BLaER1 treated with 17β-estradiol and CSF1 and Interleukin-3, amounts not matched to agents 10 nM and 100 nM (cell line): Measurements from ENCODE around the gene PBX3.

Source experiments
- H3K27ac ChIP-seq, 11 experiments: shearing (Covaris generic); formaldehyde crosslinking; 2 replicates each; pipeline ENCODE4 v1.8.1; 2022
- H3K27me3 ChIP-seq, 11 experiments: shearing (Covaris generic); formaldehyde crosslinking; 2 replicates each; pipeline ENCODE4 v1.8.1; 2022
- H3K36me3 ChIP-seq, 11 experiments: shearing (Covaris generic); formaldehyde crosslinking; 2 replicates each; pipeline ENCODE4 v1.8.1; 2022
- H3K4me1 ChIP-seq, 10 experiments: shearing (Covaris generic); formaldehyde crosslinking; 2 replicates each; pipeline ENCODE4 v1.8.1; 2022
- H3K4me2 ChIP-seq, 11 experiments: shearing (Covaris generic); formaldehyde crosslinking; 2 replicates each; pipeline ENCODE4 v1.8.1; 2022
- H3K4me3 ChIP-seq, 10 experiments: shearing (Covaris generic); formaldehyde crosslinking; 2 replicates each; pipeline ENCODE4 v1.8.1; 2022
- H3K9ac ChIP-seq, 11 experiments: shearing (Covaris generic); formaldehyde crosslinking; 2 replicates each; pipeline ENCODE4 v1.8.1; 2022
- H3K9me3 ChIP-seq, 11 experiments: shearing (Covaris generic); formaldehyde crosslinking; replicated peaks in 1 of 11; 2 replicates each; pipeline ENCODE4 v1.8.1; 2022
- H4K20me1 ChIP-seq, 11 experiments: shearing (Covaris generic); formaldehyde crosslinking; 2 replicates each; pipeline ENCODE4 v1.8.1; 2022
- Cebpa-rat ChIP-seq, 11 experiments: shearing (Covaris generic); IDR thresholded peaks; 2 replicates each; pipeline ENCODE4 v1.8.1; 2022

Gene PBX3

GRCh38 chr9:125950880-125951471 lies 203.8 kb downstream of the PBX3 start:
- no peaks in the 10 kb centered on the region for H3K27me3 ChIP-seq
- no peak overlapping the region for H3K9ac ChIP-seq
- no peak overlapping the region for H3K27ac ChIP-seq
- no peaks in the 10 kb centered on the region for H3K4me1 ChIP-seq
- peaks cover 6 to 10% (median 8%) of the 10 kb centered on the region in 11 experiments for H3K9me3 ChIP-seq
- H3K4me3 ChIP-seq = no peak overlapping the region
- peaks cover 2 to 10% (median 8%) of the 10 kb centered on the region in 11 experiments; a peak in 17 of 22 replicates for H3K36me3 ChIP-seq
- no peaks in the 10 kb centered on the region for H4K20me1 ChIP-seq
- TF ChIP-seq Cebpa-rat (IDR thresholded peaks at IDR 0.05) = no peak
- no peak overlapping the region for H3K4me2 ChIP-seq

GRCh38 chr9:125953314-125954019 lies 206.3 kb downstream of the PBX3 start:
- Histone ChIP-seq H3K9ac (no peak overlapping the region), H3K27me3 (no peaks in the 10 kb centered on the region), H3K4me3 (no peak overlapping the region), H4K20me1 (no peaks in the 10 kb centered on the region; a peak in 1 of 22 replicates), H3K36me3 (peaks cover 0 to 7% (median 0%) of the 10 kb centered on the region in 11 experiments; a peak in 2 of 22 replicates), H3K9me3 (no peaks in the 10 kb centered on the region), H3K27ac (no peak overlapping the region), H3K4me1 (no peaks in the 10 kb centered on the region), H3K4me2 (no peak overlapping the region)
- TF ChIP-seq Cebpa-rat (IDR thresholded peaks at IDR 0.05) = no peak

- no peak overlapping the region for H3K9ac ChIP-seq
- no peak overlapping the region for H3K4me3 ChIP-seq
- no peak for TF ChIP-seq Cebpa-rat (IDR thresholded peaks at IDR 0.05)
- H3K4me2 ChIP-seq = no peak overlapping the region
- H3K27me3 ChIP-seq = no peaks in the 10 kb centered on the region
- H3K36me3 ChIP-seq = peaks cover 0 to 14% (median under 1%) of the 10 kb centered on the region in 11 experiments; a peak in 8 of 22 replicates
- peaks cover 0 to 4% (median 0%) of the 10 kb centered on the region in 11 experiments; a peak in 2 of 22 replicates for H4K20me1 ChIP-seq
- H3K4me1 ChIP-seq = peaks cover 0 to 7% (median 0%) of the 10 kb centered on the region in 10 experiments; a peak in 5 of 20 replicates
- no peak overlapping the region for H3K27ac ChIP-seq
- no peaks in the 10 kb centered on the region for H3K9me3 ChIP-seq
Observed at GRCh38 chr9:125956102-125956501, 208.9 kb downstream of the PBX3 start.

- Histone ChIP-seq H3K27ac (no peak overlapping the region), H3K9ac (no peak overlapping the region), H3K4me3 (no peak overlapping the region), H3K36me3 (peaks cover 5 to 41% (median 16%) of the 10 kb centered on the region in 11 experiments; a peak in 15 of 22 replicates), H3K4me1 (peaks cover 0 to 17% (median 0%) of the 10 kb centered on the region in 10 experiments; a peak in 6 of 20 replicates), H3K27me3 (no peaks in the 10 kb centered on the region), H4K20me1 (peaks cover 0 to 4% (median 0%) of the 10 kb centered on the region in 11 experiments; a peak in 2 of 22 replicates), H3K9me3 (no peaks in the 10 kb centered on the region), H3K4me2 (no peak overlapping the region)
- TF ChIP-seq Cebpa-rat (IDR thresholded peaks at IDR 0.05) = no peak
Observed at GRCh38 chr9:125959315-125959714, 212.1 kb downstream of the PBX3 start.

GRCh38 chr9:125959951-125960619 lies 212.9 kb downstream of the PBX3 start:
- Histone ChIP-seq H3K27ac (no peak overlapping the region), H3K4me3 (no peak overlapping the region), H4K20me1 (peaks cover 0 to 4% (median 0%) of the 10 kb centered on the region in 11 experiments; a peak in 2 of 22 replicates), H3K9ac (no peak overlapping the region), H3K36me3 (peaks cover 8 to 49% (median 22%) of the 10 kb centered on the region in 11 experiments; a peak in 16 of 22 replicates), H3K27me3 (no peaks in the 10 kb centered on the region), H3K9me3 (no peaks in the 10 kb centered on the region), H3K4me2 (peak overlapping the region in 1 of 11 experiments; percentile 28; a peak in 1 of 22 replicates), H3K4me1 (peaks cover 0 to 17% (median 0%) of the 10 kb centered on the region in 10 experiments; a peak in 6 of 20 replicates)
- TF ChIP-seq Cebpa-rat (IDR thresholded peaks at IDR 0.05) = no peak

GRCh38 chr9:125960626-125961025 lies 213.5 kb downstream of the PBX3 start:
- Histone ChIP-seq H3K9me3 (no peaks in the 10 kb centered on the region), H3K27me3 (no peaks in the 10 kb centered on the region), H3K27ac (no peak overlapping the region), H4K20me1 (peaks cover 0 to 4% (median 0%) of the 10 kb centered on the region in 11 experiments; a peak in 2 of 22 replicates), H3K4me1 (peaks cover 0 to 17% (median 0%) of the 10 kb centered on the region in 10 experiments; a peak in 6 of 20 replicates), H3K36me3 (peaks cover 8 to 54% (median 22%) of the 10 kb centered on the region in 11 experiments; a peak in 16 of 22 replicates), H3K4me3 (no peak overlapping the region), H3K9ac (no peak overlapping the region), H3K4me2 (peak overlapping the region in 1 of 11 experiments; percentile 28; a peak in 2 of 22 replicates)
- TF ChIP-seq Cebpa-rat (IDR thresholded peaks at IDR 0.05) = no peak

GRCh38 chr9:125961072-125961471 lies 213.9 kb downstream of the PBX3 start:
- H3K27ac ChIP-seq = no peak overlapping the region
- no peak for TF ChIP-seq Cebpa-rat (IDR thresholded peaks at IDR 0.05)
- no peak overlapping the region for H3K4me3 ChIP-seq
- peaks cover 0 to 17% (median 0%) of the 10 kb centered on the region in 10 experiments; a peak in 6 of 20 replicates for H3K4me1 ChIP-seq
- peak overlapping the region in 1 of 11 experiments; percentile 28; a peak in 2 of 22 replicates for H3K4me2 ChIP-seq
- peaks cover 8 to 59% (median 22%) of the 10 kb centered on the region in 11 experiments; a peak in 16 of 22 replicates for H3K36me3 ChIP-seq
- no peaks in the 10 kb centered on the region for H3K9me3 ChIP-seq
- no peak overlapping the region for H3K9ac ChIP-seq
- peaks cover 0 to 4% (median 0%) of the 10 kb centered on the region in 11 experiments; a peak in 2 of 22 replicates for H4K20me1 ChIP-seq
- H3K27me3 ChIP-seq = no peaks in the 10 kb centered on the region

- H3K4me3 ChIP-seq = no peak overlapping the region
- no peak overlapping the region for H3K4me2 ChIP-seq
- H3K4me1 ChIP-seq = peaks cover 12 to 20% (median 15%) of the 10 kb centered on the region in 10 experiments; a peak in 18 of 20 replicates
- H3K9me3 ChIP-seq = no peaks in the 10 kb centered on the region
- TF ChIP-seq Cebpa-rat (IDR thresholded peaks at IDR 0.05) = no peak
- H4K20me1 ChIP-seq = peaks cover 0 to 4% (median 0%) of the 10 kb centered on the region in 11 experiments; a peak in 1 of 22 replicates
- peaks cover 8 to 60% (median 26%) of the 10 kb centered on the region in 11 experiments; a peak in 17 of 22 replicates for H3K36me3 ChIP-seq
- H3K9ac ChIP-seq = no peak overlapping the region
- H3K27me3 ChIP-seq = no peaks in the 10 kb centered on the region
- H3K27ac ChIP-seq = no peak overlapping the region
Observed at GRCh38 chr9:125963932-125964331, 216.8 kb downstream of the PBX3 start.
